Upper lobe of right lung (tissue), 1 donor: ENCODE data around the gene LAMA4. TPM values are rescaled to one million over a fixed set of nuclear protein-coding genes. Genes with fewer than 3 reads are reported as not detected.

ENCODE experiments used
- ATAC-seq: fragments of 200-7000 bp; cut with Tn5 transposase; one replicate; pipeline ENCODE4 v1.9.1; 2020; ENCODE audit warnings: mild to moderate bottlenecking, moderate library complexity
- DNase-seq: peaks from one replicate; pipeline ENCODE4 v3.0.0-alpha.2; 2020
- H3K27ac ChIP-seq: fragments of 200-600 bp; one replicate; pipeline ENCODE4 v1.8.0; 2022
- H3K27me3 ChIP-seq: fragments of 200-600 bp; one replicate; pipeline ENCODE4 v1.8.0; 2022; ENCODE audit warnings: mild to moderate bottlenecking
- H3K36me3 ChIP-seq: fragments of 200-600 bp; one replicate; pipeline ENCODE4 v1.8.0; 2022
- H3K4me1 ChIP-seq: fragments of 200-600 bp; one replicate; pipeline ENCODE4 v1.8.0; 2022
- H3K4me3 ChIP-seq: fragments of 200-600 bp; one replicate; pipeline ENCODE4 v1.8.0; 2022; ENCODE audit warnings: mild to moderate bottlenecking
- H3K9me3 ChIP-seq: fragments of 200-600 bp; one replicate; pipeline ENCODE4 v1.8.0; 2022
- CTCF ChIP-seq: fragments of 200-600 bp; IDR thresholded peaks from one replicate; pipeline ENCODE4 v1.8.0; 2022; ENCODE audit warnings: antibody characterized with exemption
- intact Hi-C: fragments of 100-400 bp; cut with DNase I; formaldehyde crosslinking; loops from one replicate; pipeline ENCODE4 v1.11.0; 2022
- total RNA-seq: library from RNA; stranded (reverse); fragmentation: NEBNext Ultra II Directional; extraction: Animal tissue kit (Norgen Biotek cat#: 25700); gene quantifications from one replicate; pipeline ENCODE4 v1.2.1, GENCODE V29; 2021
- donor health status: DM: no; HTN: yes; CAD: no; lungs with severe emphysema.

LAMA4 gene
- total RNA-seq, 1 donor from 2014 or later, result 134 TPM

GRCh38 chr6:112180095-112180820, 74.1 kb downstream of the LAMA4 start:
- peak; percentile 79 for TF ChIP-seq CTCF
- intact Hi-C loops, result loop anchor here (5.0 kb wide), 1 partner anchor 132 kb away; no protein-coding TSS in a partner anchor
- Histone ChIP-seq H3K4me1 (no peaks in the 10 kb centered on the region), H3K36me3 (peaks cover 8% of the 10 kb centered on the region), H3K27me3 (no peaks in the 10 kb centered on the region), H3K27ac (no peak overlapping the region), H3K9me3 (no peaks in the 10 kb centered on the region), H3K4me3 (no peak overlapping the region)
- DNase-seq (no peak), ATAC-seq (peak; percentile 80)

GRCh38 chr6:112179631-112180030, 74.7 kb downstream of the LAMA4 start:
- no peak for DNase-seq
- Histone ChIP-seq H3K4me1 (no peaks in the 10 kb centered on the region), H3K9me3 (no peaks in the 10 kb centered on the region), H3K4me3 (no peak overlapping the region), H3K36me3 (peaks cover 14% of the 10 kb centered on the region), H3K27me3 (no peaks in the 10 kb centered on the region), H3K27ac (no peak overlapping the region)
- TF ChIP-seq CTCF, result no peak
- intact Hi-C loops, result loop anchor here (5.0 kb wide), 1 partner anchor 133 kb away; no protein-coding TSS in a partner anchor
- no peak for ATAC-seq

GRCh38 chr6:112178846-112179245, 75.5 kb downstream of the LAMA4 start:
- Histone ChIP-seq H3K36me3 (peaks cover 22% of the 10 kb centered on the region), H3K9me3 (no peaks in the 10 kb centered on the region), H3K27me3 (no peaks in the 10 kb centered on the region), H3K4me1 (no peaks in the 10 kb centered on the region), H3K27ac (no peak overlapping the region), H3K4me3 (no peak overlapping the region)
- no peak for ATAC-seq
- no peak for TF ChIP-seq CTCF
- intact Hi-C loops, result no loop called here
- no peak for DNase-seq

- no peaks in the 10 kb centered on the region for H3K9me3 ChIP-seq
- DNase-seq (no peak), ATAC-seq (no peak)
- no peak overlapping the region for H3K27ac ChIP-seq
- TF ChIP-seq CTCF, result no peak
- no peak overlapping the region for H3K4me3 ChIP-seq
- intact Hi-C loops, result no loop called here
- peaks cover 38% of the 10 kb centered on the region for H3K36me3 ChIP-seq
- no peaks in the 10 kb centered on the region for H3K4me1 ChIP-seq
- H3K27me3 ChIP-seq, result no peaks in the 10 kb centered on the region
Observed at GRCh38 chr6:112177092-112177491, 77.3 kb downstream of the LAMA4 start.

GRCh38 chr6:112176175-112176574, 78.2 kb downstream of the LAMA4 start:
- intact Hi-C loops, result no loop called here
- no peak overlapping the region for H3K4me3 ChIP-seq
- TF ChIP-seq CTCF, result no peak
- H3K36me3 ChIP-seq, result peaks cover 44% of the 10 kb centered on the region
- no peaks in the 10 kb centered on the region for H3K4me1 ChIP-seq
- no peaks in the 10 kb centered on the region for H3K9me3 ChIP-seq
- no peaks in the 10 kb centered on the region for H3K27me3 ChIP-seq
- no peak overlapping the region for H3K27ac ChIP-seq
- DNase-seq, result no peak
- no peak for ATAC-seq
